Psoas muscle (tissue), 7 donors: ENCODE measurements around the gene TNPO2. TPM values are rescaled to one million over a fixed set of nuclear protein-coding genes. Genes with fewer than 3 reads are reported as not detected.

Experiments used
- polyA plus RNA-seq, 3 donors: library from polyadenylated mRNA; stranded (reverse); fragments of 200-250 nt; gene quantifications; one replicate each; pipeline ENCODE4 v1.2.3, GENCODE V29; 2013
- total RNA-seq, 4 donors: library from RNA; stranded (reverse); fragmentation: NEBNext Ultra II Directional in 2 of 4; extraction: Animal tissue kit (Norgen Biotek cat#: 25700) in 2 of 4; gene quantifications; one replicate each; pipeline versions ENCODE4 v1.2.1 to v1.2.4, GENCODE V29; 2021 to 2023
- donor health status: healthy with polysubstance abuse.
- donor health status: DM: no; HTN: no; CAD: no; lungs with moderate emphysema.
- donor health status: Bipolar disorder and iron deficiency.
- donor health status: healthy.
- donor health status: DM: no; HTN: no; CAD: no.
- donor health status: DM: no; HTN: no; CAD: no.
- donor health status: DM: yes; HTN: yes; CAD: no.

The TNPO2 gene
- total and polyA plus RNA-seq, 7 donors = 17.4 to 48.1 (median 31.2) TPM

Other genes with a start within 250 kb of the TNPO2 start
- gene ZNF709, start 239.1 kb downstream of the TNPO2 start, total RNA-seq = 1 to 10 TPM in 3 of 4 donors, not detected in 1; 1.3 to 1.8 (median 1.7) TPM
- under 1 TPM; 0.58 to 0.91 (median 0.68) TPM for gene ZNF709, start 239.1 kb downstream of the TNPO2 start, polyA plus RNA-seq
- 1 to 10 TPM; 3.5 to 6.2 (median 5.4) TPM for gene ZNF564, start 172.4 kb downstream of the TNPO2 start, total RNA-seq
- 1 to 10 TPM; 3.2 to 6.0 (median 4.6) TPM for gene ZNF564, start 172.4 kb downstream of the TNPO2 start, polyA plus RNA-seq
- gene ZNF490, start 113.1 kb downstream of the TNPO2 start, total RNA-seq = 1 to 10 TPM; 1.6 to 4.9 (median 2.9) TPM
- gene ZNF490, start 113.1 kb downstream of the TNPO2 start, polyA plus RNA-seq = 1 to 10 TPM in 1 of 3 donors, under 1 TPM in 2; 0.17 to 1.8 (median 0.27) TPM
- 10 to 100 TPM in 2 of 4 donors, 1 to 10 TPM in 2; 8.7 to 18.9 (median 10.9) TPM for gene ZNF791, start 113.0 kb downstream of the TNPO2 start, total RNA-seq
- 1 to 10 TPM; 4.1 to 8.8 (median 4.3) TPM for gene ZNF791, start 113.0 kb downstream of the TNPO2 start, polyA plus RNA-seq
- 10 to 100 TPM; 14.6 to 20.5 (median 16.2) TPM for gene MAN2B1, start 57.2 kb downstream of the TNPO2 start, total RNA-seq
- 10 to 100 TPM in 2 of 3 donors, 1 to 10 TPM in 1; 9.6 to 17.8 (median 14.1) TPM for gene MAN2B1, start 57.2 kb downstream of the TNPO2 start, polyA plus RNA-seq
- gene WDR83, start 57.1 kb downstream of the TNPO2 start, total RNA-seq = 1 to 10 TPM; 1.8 to 5.8 (median 3.7) TPM
- gene WDR83, start 57.1 kb downstream of the TNPO2 start, polyA plus RNA-seq = 1 to 10 TPM; 3.8 to 9.1 (median 5.8) TPM
- 10 to 100 TPM; 75.6 to 86.7 (median 82.9) TPM for gene DHPS, start 42.1 kb downstream of the TNPO2 start, total RNA-seq
- 10 to 100 TPM; 70.0 to 84.2 (median 83.8) TPM for gene DHPS, start 42.1 kb downstream of the TNPO2 start, polyA plus RNA-seq
- gene GNG14, start 35.9 kb downstream of the TNPO2 start, total RNA-seq = not detected
- gene GNG14, start 35.9 kb downstream of the TNPO2 start, polyA plus RNA-seq = not detected
- 1 to 10 TPM; 1.2 to 2.2 (median 1.6) TPM for gene FBXW9, start 27.3 kb downstream of the TNPO2 start, total RNA-seq
- gene FBXW9, start 27.3 kb downstream of the TNPO2 start, polyA plus RNA-seq = 1 to 10 TPM; 4.1 to 9.2 (median 4.4) TPM
- 100 to 1,000 TPM in 3 of 4 donors, 10 to 100 TPM in 1; 78.6 to 124 (median 108) TPM for gene TRIR, start 10.8 kb upstream of the TNPO2 start, total RNA-seq
- gene TRIR, start 10.8 kb upstream of the TNPO2 start, polyA plus RNA-seq = 100 to 1,000 TPM; 183 to 309 (median 187) TPM
- 10 to 100 TPM; 43.0 to 52.8 (median 51.0) TPM for gene GET3, start 13.6 kb upstream of the TNPO2 start, total RNA-seq
- gene GET3, start 13.6 kb upstream of the TNPO2 start, polyA plus RNA-seq = 100 to 1,000 TPM in 1 of 3 donors, 10 to 100 TPM in 2; 75.6 to 135 (median 98.5) TPM
- not detected for gene BEST2, start 27.9 kb upstream of the TNPO2 start, total RNA-seq
- gene BEST2, start 27.9 kb upstream of the TNPO2 start, polyA plus RNA-seq = under 1 TPM; 0.04 to 0.37 (median 0.08) TPM
- 10 to 100 TPM; 20.3 to 33.0 (median 23.8) TPM for gene HOOK2, start 51.6 kb upstream of the TNPO2 start, total RNA-seq
- gene HOOK2, start 51.6 kb upstream of the TNPO2 start, polyA plus RNA-seq = 10 to 100 TPM; 11.3 to 21.7 (median 19.0) TPM
- 100 to 1,000 TPM in 2 of 4 donors, 10 to 100 TPM in 2; 29.2 to 217 (median 73.6) TPM for gene JUNB, start 67.6 kb upstream of the TNPO2 start, total RNA-seq
- 100 to 1,000 TPM in 1 of 3 donors, 10 to 100 TPM in 2; 25.1 to 145 (median 31.9) TPM for gene JUNB, start 67.6 kb upstream of the TNPO2 start, polyA plus RNA-seq
- 100 to 1,000 TPM; 273 to 419 (median 370) TPM for gene PRDX2, start 77.9 kb upstream of the TNPO2 start, total RNA-seq
- 100 to 1,000 TPM; 329 to 535 (median 396) TPM for gene PRDX2, start 77.9 kb upstream of the TNPO2 start, polyA plus RNA-seq
- gene THSD8, start 78.1 kb upstream of the TNPO2 start, total RNA-seq = 1 to 10 TPM in 3 of 4 donors, under 1 TPM in 1; 0.92 to 3.2 (median 2.0) TPM
- 1 to 10 TPM; 1.9 to 2.5 (median 2.0) TPM for gene THSD8, start 78.1 kb upstream of the TNPO2 start, polyA plus RNA-seq
- 1 to 10 TPM; 2.4 to 5.0 (median 3.0) TPM for gene RNASEH2A, start 82.7 kb upstream of the TNPO2 start, total RNA-seq
- 1 to 10 TPM; 3.6 to 9.0 (median 8.6) TPM for gene RNASEH2A, start 82.7 kb upstream of the TNPO2 start, polyA plus RNA-seq
- gene RTBDN, start 110.6 kb upstream of the TNPO2 start, total RNA-seq = not detected
- under 1 TPM in 1 of 3 donors, not detected in 2; 0.05 TPM for gene RTBDN, start 110.6 kb upstream of the TNPO2 start, polyA plus RNA-seq
- not detected for gene MAST1, start 114.6 kb upstream of the TNPO2 start, total RNA-seq
- under 1 TPM; 0.09 to 0.13 (median 0.10) TPM for gene MAST1, start 114.6 kb upstream of the TNPO2 start, polyA plus RNA-seq
- 10 to 100 TPM in 2 of 4 donors, 1 to 10 TPM in 2; 5.5 to 23.0 (median 13.1) TPM for gene DNASE2, start 157.5 kb upstream of the TNPO2 start, total RNA-seq
- 10 to 100 TPM in 1 of 3 donors, 1 to 10 TPM in 2; 5.9 to 14.8 (median 7.5) TPM for gene DNASE2, start 157.5 kb upstream of the TNPO2 start, polyA plus RNA-seq
- under 1 TPM in 2 of 4 donors, not detected in 2; 0.34 to 0.37 TPM for gene KLF1, start 163.3 kb upstream of the TNPO2 start, total RNA-seq
- gene KLF1, start 163.3 kb upstream of the TNPO2 start, polyA plus RNA-seq = under 1 TPM in 1 of 3 donors, not detected in 2; 0.18 TPM
- 10 to 100 TPM; 18.9 to 45.2 (median 31.2) TPM for gene GCDH, start 167.2 kb upstream of the TNPO2 start, total RNA-seq
- 10 to 100 TPM; 21.1 to 28.8 (median 21.9) TPM for gene GCDH, start 167.2 kb upstream of the TNPO2 start, polyA plus RNA-seq
- gene SYCE2, start 195.4 kb upstream of the TNPO2 start, total RNA-seq = not detected
- under 1 TPM in 1 of 3 donors, not detected in 2; 0.05 TPM for gene SYCE2, start 195.4 kb upstream of the TNPO2 start, polyA plus RNA-seq
- gene FARSA, start 209.8 kb upstream of the TNPO2 start, total RNA-seq = 10 to 100 TPM; 45.9 to 65.1 (median 59.1) TPM
- 100 to 1,000 TPM in 1 of 3 donors, 10 to 100 TPM in 2; 61.6 to 161 (median 93.3) TPM for gene FARSA, start 209.8 kb upstream of the TNPO2 start, polyA plus RNA-seq
- gene CALR, start 214.7 kb upstream of the TNPO2 start, total RNA-seq = 100 to 1,000 TPM; 124 to 219 (median 175) TPM
- gene CALR, start 214.7 kb upstream of the TNPO2 start, polyA plus RNA-seq = 100 to 1,000 TPM; 134 to 273 (median 146) TPM
- 100 to 1,000 TPM; 424 to 704 (median 500) TPM for gene RAD23A, start 221.9 kb upstream of the TNPO2 start, total RNA-seq
- gene RAD23A, start 221.9 kb upstream of the TNPO2 start, polyA plus RNA-seq = 100 to 1,000 TPM; 403 to 801 (median 728) TPM
- 10 to 100 TPM; 22.4 to 35.6 (median 29.3) TPM for gene GADD45GIP1, start 233.3 kb upstream of the TNPO2 start, total RNA-seq
- gene GADD45GIP1, start 233.3 kb upstream of the TNPO2 start, polyA plus RNA-seq = 100 to 1,000 TPM in 1 of 3 donors, 10 to 100 TPM in 2; 50.6 to 119 (median 62.5) TPM
- under 1 TPM in 1 of 4 donors, not detected in 3; 0.26 TPM for gene DAND5, start 245.6 kb upstream of the TNPO2 start, total RNA-seq
- gene DAND5, start 245.6 kb upstream of the TNPO2 start, polyA plus RNA-seq = not detected